ENCODE results near the gene TBKBP1. TPM values are rescaled to one million over a fixed set of nuclear protein-coding genes. Genes with fewer than 3 reads are reported as not detected.
"Not testable (repeated sequence)": the region's sequence is repeated elsewhere in the genome, so short reads cannot be mapped to it uniquely, and the experiment has no call there.

TBKBP1 gene
- total RNA-seq, 2 donors from 2014 or later: 13.1 to 22.6 TPM

GRCh38 chr17:47731396-47731795, 37.4 kb downstream of the TBKBP1 start:
- no peak for ATAC-seq
- H3K4me1 Mint-ChIP-seq (ENCODE audit: low read depth in 2 of 2): peaks cover 65 to 70% of the 10 kb centered on the region in 2 donors
- peaks cover 17% of the 10 kb centered on the region for H3K36me3 Mint-ChIP-seq
- H3K4me3 Mint-ChIP-seq: peak overlapping the region; percentile 96
- H3K27me3 Mint-ChIP-seq: no peaks in the 10 kb centered on the region
- peak overlapping the region; percentile 92 to 97 for H3K27ac Mint-ChIP-seq
- no peaks in the 10 kb centered on the region for H3K9me3 Mint-ChIP-seq
- DNase-seq (ENCODE audit: low spot score): peak; percentile 59

- Mint-ChIP-seq H3K9me3 (no peaks in the 10 kb centered on the region), H3K36me3 (peaks cover 27% of the 10 kb centered on the region), H3K27me3 (no peaks in the 10 kb centered on the region), H3K27ac (peak overlapping the region; percentile 92 to 97), H3K4me1 (ENCODE audit: low read depth in 2 of 2) (peaks cover 64 to 66% of the 10 kb centered on the region in 2 donors), H3K4me3 (peak overlapping the region; percentile 96)
- ATAC-seq: no peak
- DNase-seq (ENCODE audit: low spot score): peak; percentile 51
Observed at GRCh38 chr17:47732399-47733046, 38.6 kb downstream of the TBKBP1 start.

GRCh38 chr17:47733047-47733673, 39.2 kb downstream of the TBKBP1 start, which contains the start of gene TBX21:
TSS of gene TBX21 (plus strand) at chr17:47733236. CDS start at chr17:47733455, 219 bp downstream.
- peak; percentile 95 for DNase-seq (ENCODE audit: low spot score)
- Mint-ChIP-seq H3K9me3 (no peaks in the 10 kb centered on the region), H3K27me3 (no peaks in the 10 kb centered on the region), H3K27ac (peak within 1 kb of the TSS; percentile 92 to 99), H3K4me1 (ENCODE audit: low read depth in 2 of 2) (peaks cover 58 to 60% of the 10 kb centered on the region in 2 donors), H3K36me3 (peaks cover 27% of the 10 kb centered on the region), H3K4me3 (peak within 1 kb of the TSS; percentile 96)
- peak; percentile 88 to 91 for ATAC-seq

- Mint-ChIP-seq H3K9me3 (no peaks in the 10 kb centered on the region), H3K36me3 (peaks cover 27% of the 10 kb centered on the region), H3K27me3 (no peaks in the 10 kb centered on the region), H3K4me1 (ENCODE audit: low read depth in 2 of 2) (peaks cover 57 to 58% of the 10 kb centered on the region in 2 donors), H3K27ac (peak overlapping the region; percentile 92 to 99), H3K4me3 (peak overlapping the region; percentile 96)
- DNase-seq (ENCODE audit: low spot score) (no peak), ATAC-seq (peak in 1 of 2 donors; percentile 2)
Observed at GRCh38 chr17:47733674-47734410, 39.9 kb downstream of the TBKBP1 start.

- Mint-ChIP-seq H3K4me3 (peak overlapping the region; percentile 96), H3K27me3 (no peaks in the 10 kb centered on the region), H3K9me3 (no peaks in the 10 kb centered on the region), H3K4me1 (ENCODE audit: low read depth in 2 of 2) (peaks cover 54 to 58% of the 10 kb centered on the region in 2 donors), H3K27ac (peak overlapping the region; percentile 92 to 99), H3K36me3 (peaks cover 27% of the 10 kb centered on the region)
- no peak for ATAC-seq
- DNase-seq (ENCODE audit: low spot score): no peak
Observed at GRCh38 chr17:47735139-47735464, 41.1 kb downstream of the TBKBP1 start.

- Mint-ChIP-seq H3K27ac (peak overlapping the region; percentile 92 to 99), H3K36me3 (peaks cover 28% of the 10 kb centered on the region), H3K9me3 (no peaks in the 10 kb centered on the region), H3K4me3 (peak overlapping the region; percentile 96), H3K4me1 (ENCODE audit: low read depth in 2 of 2) (peaks cover 52 to 56% of the 10 kb centered on the region in 2 donors), H3K27me3 (no peaks in the 10 kb centered on the region)
- DNase-seq (ENCODE audit: low spot score) (peak; percentile 73), ATAC-seq (peak; percentile 43 to 65)
Observed at GRCh38 chr17:47735536-47736011, 41.6 kb downstream of the TBKBP1 start.

- Mint-ChIP-seq H3K4me3 (peak overlapping the region; percentile 96), H3K27me3 (no peaks in the 10 kb centered on the region), H3K9me3 (no peaks in the 10 kb centered on the region), H3K27ac (peak overlapping the region; percentile 92 to 99), H3K36me3 (peaks cover 40% of the 10 kb centered on the region), H3K4me1 (ENCODE audit: low read depth in 2 of 2) (peaks cover 53 to 56% of the 10 kb centered on the region in 2 donors)
- DNase-seq (ENCODE audit: low spot score): no peak
- ATAC-seq: no peak
Observed at GRCh38 chr17:47736501-47737495, 42.8 kb downstream of the TBKBP1 start.

- DNase-seq (ENCODE audit: low spot score): no peak
- Mint-ChIP-seq H3K4me3 (peak overlapping the region; percentile 89), H3K9me3 (no peaks in the 10 kb centered on the region), H3K4me1 (ENCODE audit: low read depth in 2 of 2) (peaks cover 52 to 57% of the 10 kb centered on the region in 2 donors), H3K27me3 (no peaks in the 10 kb centered on the region), H3K27ac (peak overlapping the region; percentile 74 to 88), H3K36me3 (peaks cover 42% of the 10 kb centered on the region)
- no peak for ATAC-seq
Observed at GRCh38 chr17:47738178-47738577, 44.2 kb downstream of the TBKBP1 start.

- Mint-ChIP-seq H3K4me3 (peak overlapping the region; percentile 89), H3K27ac (peak overlapping the region; percentile 74 to 88), H3K36me3 (peaks cover 39% of the 10 kb centered on the region), H3K4me1 (ENCODE audit: low read depth in 2 of 2) (peaks cover 59 to 63% of the 10 kb centered on the region in 2 donors), H3K9me3 (no peaks in the 10 kb centered on the region), H3K27me3 (no peaks in the 10 kb centered on the region)
- DNase-seq (ENCODE audit: low spot score) (no peak), ATAC-seq (no peak)
Observed at GRCh38 chr17:47739150-47739549, 45.2 kb downstream of the TBKBP1 start.

- Mint-ChIP-seq H3K27ac (peak overlapping the region; percentile 74 to 88), H3K4me1 (ENCODE audit: low read depth in 2 of 2) (peaks cover 65 to 68% of the 10 kb centered on the region in 2 donors), H3K36me3 (peaks cover 31% of the 10 kb centered on the region), H3K4me3 (peak overlapping the region; percentile 89)
- DNase-seq (ENCODE audit: low spot score); H3K9me3 Mint-ChIP-seq; H3K27me3 Mint-ChIP-seq; ATAC-seq: not testable (repeated sequence)
Observed at GRCh38 chr17:47739945-47740344, 46.0 kb downstream of the TBKBP1 start.

- Mint-ChIP-seq H3K36me3 (peaks cover 35% of the 10 kb centered on the region), H3K27ac (peak overlapping the region; percentile 74 to 88), H3K9me3 (no peaks in the 10 kb centered on the region), H3K4me3 (peak overlapping the region; percentile 89), H3K4me1 (ENCODE audit: low read depth in 2 of 2) (peaks cover 68 to 73% of the 10 kb centered on the region in 2 donors), H3K27me3 (no peaks in the 10 kb centered on the region)
- ATAC-seq: peak; percentile 83 to 84
- peak; percentile 74 for DNase-seq (ENCODE audit: low spot score)
Observed at GRCh38 chr17:47741109-47741792, 47.3 kb downstream of the TBKBP1 start.

GRCh38 chr17:47741793-47742145, 47.8 kb downstream of the TBKBP1 start:
- DNase-seq (ENCODE audit: low spot score) (no peak), ATAC-seq (peak; percentile 63 to 66)
- Mint-ChIP-seq H3K27ac (peak overlapping the region; percentile 74 to 88), H3K4me1 (ENCODE audit: low read depth in 2 of 2) (peaks cover 64 to 69% of the 10 kb centered on the region in 2 donors), H3K27me3 (no peaks in the 10 kb centered on the region), H3K36me3 (peaks cover 30% of the 10 kb centered on the region), H3K4me3 (peak overlapping the region; percentile 89), H3K9me3 (no peaks in the 10 kb centered on the region)

Data from natural killer cell treated with Interleukin-12 subunit alpha and Interleukin-12 subunit beta and Interleukin-15 and Interleukin-18, amount 100 ng/mL, for 72 hours (primary cell).